K562 (cell line): ENCODE data around the gene STEAP2.

Experiments used
- AFF4 ChIP-seq: sonication (generic); formaldehyde crosslinking; IDR thresholded peaks from 2 replicates; pipeline ENCODE4 v1.8.0; 2023; ENCODE audit warnings: mild to moderate bottlenecking, missing genetic modification reagents
- CTCF ChIP-seq, 3 experiments: IDR thresholded peaks in 2 of 3; conservative IDR thresholded peaks in 1 of 3; 2 replicates each; pipeline ENCODE4 v1.5.1; 2011 to 2012; ENCODE audit warnings: low read length in 3 of 3, mild to moderate bottlenecking in 3 of 3, control low read depth in 2 of 3, improper control_type of control experiment in 1 of 3, inconsistent platforms in 1 of 3, low read depth in 1 of 3, mixed read lengths in 1 of 3, moderate library complexity in 1 of 3; ENCODE audit not compliant: insufficient read depth in 2 of 3
- EP300 ChIP-seq: IDR thresholded peaks from 2 replicates; pipeline ENCODE4 v1.6.1; 2012; ENCODE audit warnings: low read length, improper control_type of control experiment
- GABPA ChIP-seq: fragments of 200-800 bp; sonication (Bioruptor generic); conservative IDR thresholded peaks from 2 replicates; pipeline ENCODE4 v1.6.1; 2016; ENCODE audit warnings: low read depth, missing genetic modification characterization, missing compliant biosample characterization
- NR3C1 ChIP-seq: sonication (generic); formaldehyde crosslinking; IDR thresholded peaks from 2 replicates; pipeline ENCODE4 v1.8.1; 2022; ENCODE audit warnings: missing genetic modification reagents
- ZKSCAN8 ChIP-seq: fragments of 200-800 bp; sonication (Bioruptor generic); IDR thresholded peaks from 2 replicates; pipeline ENCODE4 v1.6.1; 2016; ENCODE audit warnings: missing genetic modification characterization, missing compliant biosample characterization
- ZNF280B ChIP-seq: fragments of 250-450 bp; sonication (Bioruptor Pico); IDR thresholded peaks from 2 replicates; pipeline ENCODE4 v1.5.1; 2021; ENCODE audit warnings: mild to moderate bottlenecking
- ZNF586 ChIP-seq: fragments of 450-650 bp; formaldehyde crosslinking; conservative IDR thresholded peaks from 2 replicates; pipeline ENCODE4 v1.4.0; 2020; ENCODE audit warnings: mild to moderate bottlenecking, moderate library complexity

GRCh38 chr7:90244565-90244908, 33.0 kb downstream of the STEAP2 start:
- TF ChIP-seq NR3C1 (CRISPR knock-in tag) = no peak
- TF ChIP-seq ZNF586 = no peak
- TF ChIP-seq EP300 = no peak
- TF ChIP-seq AFF4 (CRISPR knock-in tag) = no peak
- TF ChIP-seq ZKSCAN8 (CRISPR knock-in tag) = no peak
- no peak for TF ChIP-seq CTCF (IDR thresholded peaks at IDR 0.05 in 2 of 3, conservative IDR thresholded peaks at IDR 0.05 in 1 of 3; ENCODE audit: insufficient read depth in 2 of 3, low read depth in 1 of 3, low read length in 3 of 3)
- TF ChIP-seq ZNF280B (CRISPR knock-in tag) = no peak
- no peak for TF ChIP-seq GABPA (tag)
